GM21515 (cell line): ENCODE data around the gene SARNP.
A peak's percentile ranks its signal among the peaks of the same experiment; 100 is the strongest.
"Not testable (repeated sequence)": the region's sequence is repeated elsewhere in the genome, so short reads cannot be mapped to it uniquely, and the experiment has no call there.

Source experiments
- ATAC-seq: cut with Tn5 transposase; IDR thresholded peaks from one replicate; pipeline ENCODE4 v1.9.1; 2021; ENCODE audit not compliant: unreplicated experiment

SARNP gene, protein sequence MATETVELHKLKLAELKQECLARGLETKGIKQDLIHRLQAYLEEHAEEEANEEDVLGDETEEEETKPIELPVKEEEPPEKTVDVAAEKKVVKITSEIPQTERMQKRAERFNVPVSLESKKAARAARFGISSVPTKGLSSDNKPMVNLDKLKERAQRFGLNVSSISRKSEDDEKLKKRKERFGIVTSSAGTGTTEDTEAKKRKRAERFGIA

DNA sequence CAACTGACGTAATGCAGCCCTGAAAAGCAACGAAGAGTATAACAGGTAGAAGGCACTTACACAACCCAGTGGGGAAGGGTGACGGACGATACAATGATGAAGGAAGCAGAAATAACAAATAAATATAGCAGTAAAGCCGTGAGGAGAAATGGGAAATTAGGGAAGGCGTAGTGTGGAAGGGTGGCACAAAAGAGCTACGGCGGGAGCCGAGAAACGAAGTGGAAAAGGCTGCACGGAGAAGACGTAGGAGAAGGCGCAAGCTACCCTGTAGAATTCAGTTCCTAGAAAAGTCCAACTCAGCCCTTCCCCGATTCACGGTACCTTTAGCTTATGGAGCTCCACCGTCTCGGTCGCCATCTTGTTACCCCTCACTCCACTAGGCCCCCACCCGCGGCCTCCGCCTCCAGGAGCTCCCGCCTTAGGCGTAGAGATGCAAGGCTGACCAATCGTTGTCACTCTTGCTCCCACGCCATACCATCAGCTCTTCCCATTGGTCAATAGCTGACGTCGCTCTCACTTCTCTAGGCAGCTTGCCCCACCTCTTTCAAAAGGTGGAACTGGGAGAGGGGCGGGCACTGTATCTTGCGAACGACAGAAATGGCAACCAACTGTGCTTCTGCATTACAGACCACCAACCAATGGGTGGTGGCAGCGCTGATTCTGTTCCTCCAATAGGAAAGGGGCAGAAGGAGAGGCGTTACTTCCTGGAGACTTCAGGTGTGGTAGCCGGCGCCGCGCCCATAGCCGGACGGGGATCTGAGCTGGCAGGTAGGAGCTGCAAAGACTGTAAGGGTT, at the start of gene SARNP, which contains the start of gene ORMDL2:
SARNP (minus strand) TSS at position 380 of the 795 bp plus-strand sequence; CDS start at position 357, 23 bp downstream.
ORMDL2 (plus strand) TSS at position 697 of the 795 bp plus-strand sequence. CDS start 959 bp downstream, outside the sequence.
- peak; percentile 96 for ATAC-seq

DNA sequence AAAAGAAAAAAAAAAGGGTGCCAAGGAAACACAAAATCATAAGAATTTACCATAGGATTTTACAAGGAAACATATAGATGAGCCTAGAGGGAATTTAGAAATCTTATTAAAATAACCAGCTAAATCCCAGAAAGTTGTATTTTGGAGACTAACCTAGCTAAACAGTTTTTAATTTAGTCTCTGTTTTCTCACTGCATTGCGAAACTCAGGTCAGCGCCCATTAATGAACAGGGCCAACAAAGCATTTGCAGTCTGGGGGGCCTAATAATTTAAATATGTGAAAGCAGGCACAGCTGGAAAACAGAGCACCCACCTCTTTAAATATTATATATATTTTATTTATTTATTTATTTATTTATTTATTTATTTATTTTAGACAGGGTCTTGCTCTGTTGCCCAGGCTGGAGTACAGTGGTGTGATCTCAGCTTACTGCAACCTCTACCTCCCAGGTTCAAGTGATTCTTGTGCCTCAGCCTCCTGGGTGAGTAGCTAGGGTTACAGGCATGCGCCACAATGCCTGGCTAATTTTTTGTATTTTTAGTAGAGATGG, 49.0 kb upstream of the SARNP start:
- ATAC-seq, result not testable (repeated sequence)

DNA sequence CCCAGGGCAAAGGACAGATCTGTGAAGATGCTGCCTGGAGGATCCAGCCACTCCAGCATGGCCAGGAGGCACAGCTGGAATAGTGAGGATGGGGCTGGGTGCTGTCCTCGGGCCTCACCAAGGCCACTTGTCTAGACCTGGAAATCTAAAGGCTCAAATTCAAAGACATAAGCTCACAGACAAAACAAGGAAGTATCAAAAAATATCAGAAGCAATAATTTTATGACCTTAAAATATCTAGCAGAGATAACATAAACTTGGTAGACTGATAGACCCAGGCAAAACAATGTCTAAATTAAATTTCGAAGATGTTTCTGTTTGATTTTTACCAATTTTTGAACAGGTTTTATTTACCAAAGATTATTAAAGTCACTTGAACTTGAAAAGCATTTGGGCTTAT, 47.8 kb upstream of the SARNP start:
- ATAC-seq, result no peak

DNA sequence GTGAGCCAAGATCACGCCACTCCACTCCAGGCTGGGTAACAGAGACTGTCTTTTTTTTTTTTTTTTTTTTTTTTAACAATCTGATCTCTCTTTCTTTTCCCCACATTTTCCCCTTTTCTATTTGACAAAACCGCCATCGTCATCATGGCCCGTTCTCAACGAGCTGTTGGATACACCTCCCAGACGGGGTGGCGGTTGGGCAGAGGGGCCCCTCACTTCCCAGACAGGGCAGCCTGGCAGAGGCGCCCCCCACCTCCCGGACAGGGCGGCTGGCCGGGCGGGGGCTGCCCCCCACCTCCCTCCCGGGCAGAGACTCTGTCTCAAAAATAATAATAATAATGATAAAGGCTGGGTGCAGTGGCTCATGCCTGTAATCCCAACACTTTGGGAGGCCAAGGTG, 45.4 kb upstream of the SARNP start:
- ATAC-seq, result not testable (repeated sequence)

DNA sequence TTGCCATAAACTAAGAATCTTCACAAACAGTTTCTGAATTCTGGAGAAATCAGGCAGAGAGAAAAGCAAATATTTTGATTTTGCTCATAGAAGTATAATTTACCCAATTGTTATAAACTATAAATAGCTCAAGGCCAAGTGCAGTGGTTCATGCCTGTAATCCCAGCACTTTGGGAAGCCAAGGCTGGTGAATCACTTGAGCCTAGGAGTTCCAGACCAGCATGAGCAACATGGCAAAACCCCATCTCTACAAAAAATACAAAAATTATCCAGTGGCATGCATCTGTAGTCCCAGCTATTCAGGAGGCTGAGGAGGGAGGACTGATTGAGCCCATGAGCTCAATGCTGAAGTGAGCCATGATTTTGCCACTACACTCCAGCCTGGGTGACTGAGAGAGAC, 44.8 kb upstream of the SARNP start:
- ATAC-seq, result no peak

DNA sequence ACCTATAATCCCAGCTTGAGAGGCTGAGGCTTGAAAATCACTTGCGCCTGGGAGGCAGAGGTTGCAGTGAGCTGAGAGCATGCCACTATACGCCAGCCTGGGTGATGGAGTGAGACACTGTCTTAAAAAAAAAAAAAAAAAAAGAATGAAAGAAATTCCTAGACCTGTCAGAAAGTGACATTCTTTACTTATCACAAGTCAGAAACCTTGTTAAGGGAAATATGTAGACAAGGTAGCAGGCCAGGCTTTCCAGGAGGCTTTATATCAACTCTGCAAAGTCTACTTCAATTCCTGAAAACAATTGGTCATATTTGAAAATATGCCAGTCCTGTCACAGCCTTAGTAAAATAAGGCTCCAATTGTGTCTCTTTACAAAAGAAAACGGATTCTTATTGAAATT, 44.3 kb upstream of the SARNP start:
- ATAC-seq, result no peak

DNA sequence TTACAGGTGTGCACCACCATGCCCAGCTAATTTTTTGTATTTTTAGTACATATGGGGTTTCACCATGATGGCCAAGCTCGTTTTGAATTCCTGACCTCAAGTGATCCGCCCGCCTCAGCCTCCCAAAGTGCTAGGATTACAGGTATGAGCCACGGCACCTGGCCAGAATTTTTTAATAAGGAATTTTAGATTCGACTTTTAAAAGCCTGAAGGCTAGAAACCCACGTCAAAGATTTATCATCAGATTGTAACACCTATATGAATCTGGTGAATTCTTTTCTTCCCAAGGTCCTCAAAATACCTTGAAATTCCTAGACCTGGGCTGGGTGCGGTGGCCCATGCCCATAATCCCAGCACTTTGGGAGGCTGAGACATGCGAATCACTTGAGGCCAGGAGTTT, 43.9 kb upstream of the SARNP start:
- ATAC-seq, result no peak

DNA sequence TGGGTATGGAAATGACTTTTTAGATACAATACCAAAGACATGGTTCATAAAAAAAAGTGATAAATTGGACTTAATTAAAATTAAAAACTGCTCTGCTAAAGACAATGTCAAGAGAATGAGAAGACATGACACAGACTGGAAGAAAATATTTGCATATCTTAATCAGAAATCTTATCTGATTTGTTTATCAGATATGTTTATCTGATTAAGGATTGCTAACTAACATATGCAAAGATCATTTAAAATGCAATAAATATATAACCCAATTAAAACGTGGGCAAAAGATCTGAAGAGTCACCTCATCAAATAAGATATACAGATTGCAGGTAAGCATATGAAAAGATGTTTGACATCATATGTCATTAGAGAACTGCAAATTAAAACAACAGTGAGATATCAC, 35.2 kb upstream of the SARNP start:
- no peak for ATAC-seq

DNA sequence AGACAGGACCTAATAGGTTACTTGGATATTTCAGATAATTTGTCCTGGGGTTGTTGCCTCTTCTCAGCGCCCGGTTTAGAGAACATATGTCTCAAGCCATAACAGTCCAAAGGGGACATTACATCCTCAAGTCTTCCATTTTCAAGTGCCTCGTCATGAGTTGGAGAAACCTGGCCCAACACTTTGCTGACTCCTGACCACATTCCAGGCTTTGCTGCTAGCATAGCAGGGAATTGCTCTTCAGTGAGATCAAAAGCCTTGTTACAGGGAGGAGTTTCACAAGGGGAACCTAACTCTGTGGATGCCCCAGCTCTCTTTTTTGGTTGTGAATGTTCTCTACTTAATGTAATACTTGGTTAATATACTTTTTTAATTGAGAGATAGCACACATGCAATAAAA, 33.4 kb upstream of the SARNP start:
- ATAC-seq, result no peak

DNA sequence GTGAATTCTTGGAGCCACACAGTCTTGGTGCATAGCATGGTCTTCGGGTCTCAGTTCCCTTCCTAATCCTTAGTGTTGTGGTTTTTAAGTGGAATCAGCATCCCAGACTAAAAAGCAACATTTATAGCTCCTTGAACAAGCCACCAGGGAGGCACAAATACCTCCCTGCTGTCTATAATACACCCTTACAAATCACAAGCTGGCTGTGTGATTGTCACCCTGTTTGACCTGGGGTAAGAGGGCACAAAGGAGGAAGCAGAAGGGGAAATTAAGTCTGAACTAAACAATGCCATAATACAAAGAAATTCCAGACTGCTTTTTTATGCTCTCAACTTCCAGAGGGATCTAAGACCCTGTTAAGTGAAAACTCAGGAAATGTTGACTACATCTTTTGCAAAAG, 32.9 kb upstream of the SARNP start:
- ATAC-seq, result no peak

DNA sequence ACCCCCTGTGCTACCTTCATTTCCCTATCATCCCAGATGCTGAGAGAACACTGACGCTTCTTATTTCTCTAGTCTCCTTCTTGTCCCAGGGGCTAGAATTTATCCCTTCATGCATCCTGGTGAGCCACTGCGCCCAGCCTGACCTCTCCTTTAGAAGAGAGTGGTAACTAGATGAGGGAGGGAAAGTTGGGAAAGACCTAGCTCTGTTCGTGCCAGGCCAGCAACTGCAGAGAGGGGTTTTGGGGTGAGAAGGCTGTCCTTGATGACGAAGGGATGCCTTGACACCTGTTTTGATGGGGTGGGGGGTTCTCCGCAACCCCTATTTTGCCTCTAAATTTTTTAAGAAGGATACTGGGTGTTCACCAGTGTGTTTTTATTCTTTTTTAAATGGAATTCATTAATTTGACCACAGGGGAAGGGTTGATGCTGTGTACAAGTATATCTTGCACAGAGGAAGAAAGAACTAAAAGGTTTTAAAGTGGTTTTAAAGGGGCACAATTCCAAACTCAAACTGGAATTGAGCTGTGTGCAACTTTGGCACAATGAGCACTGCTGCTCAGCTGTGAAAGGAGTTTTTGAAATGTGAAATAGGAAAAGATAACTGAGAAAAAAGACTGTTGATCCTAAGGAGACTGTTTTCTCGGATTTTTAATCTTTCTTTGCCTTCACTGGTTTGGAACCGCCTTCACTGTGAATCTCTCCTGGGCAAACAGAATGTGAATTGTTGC, 32.3 kb upstream of the SARNP start:
- no peak for ATAC-seq

DNA sequence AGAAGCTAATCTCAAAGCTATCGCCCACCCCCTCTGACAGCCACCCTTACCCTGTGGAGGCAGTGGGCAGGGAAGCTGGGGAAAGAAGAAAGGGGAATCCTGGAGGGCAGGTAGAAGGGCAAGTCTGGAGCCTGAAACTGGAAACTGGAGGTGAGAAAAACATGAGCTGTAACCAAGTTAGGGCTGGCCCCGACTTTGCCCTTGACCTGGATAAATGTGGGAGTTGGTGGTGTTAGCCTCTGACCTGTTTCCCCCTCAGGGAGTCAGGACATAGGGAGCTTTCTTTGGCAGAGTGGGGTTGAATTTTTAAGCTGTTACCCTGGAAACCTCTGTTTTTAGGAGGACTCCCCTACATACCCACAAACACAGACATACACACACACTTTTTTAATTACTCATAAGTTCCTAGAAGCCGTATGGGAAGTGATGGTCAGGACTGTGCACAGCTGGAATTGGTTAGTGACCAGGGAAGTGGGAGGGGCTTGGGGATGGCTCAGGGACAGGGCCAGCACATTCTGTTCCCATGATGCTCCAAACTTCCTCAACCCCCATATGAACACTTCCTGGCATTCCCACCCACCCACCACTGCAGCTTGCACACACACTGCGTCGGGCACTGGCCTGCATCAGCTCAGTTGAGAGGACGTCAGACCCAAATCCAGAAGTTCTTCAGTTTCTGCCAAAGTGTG, 30.2 kb upstream of the SARNP start:
- ATAC-seq, result no peak

DNA sequence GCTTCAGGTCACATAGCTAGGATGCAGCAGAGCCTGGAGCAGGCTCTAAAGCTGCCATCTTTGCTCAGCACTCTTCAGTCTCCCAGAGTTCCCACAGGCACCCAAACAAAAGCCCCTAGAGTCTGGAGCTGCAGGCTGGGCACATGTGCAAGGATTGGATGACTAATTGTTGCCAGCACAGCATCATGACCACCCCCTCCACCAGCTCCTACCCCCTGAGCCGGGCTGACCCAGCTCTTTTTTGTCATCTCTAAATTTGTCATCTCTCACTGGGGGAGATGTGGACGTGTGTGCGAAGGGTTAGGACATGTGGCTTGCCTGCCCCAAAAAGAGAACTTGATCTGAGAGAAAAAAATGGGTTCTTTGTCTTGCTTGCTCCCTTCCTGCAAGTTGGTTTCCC, 29.5 kb upstream of the SARNP start:
- ATAC-seq, result no peak

DNA sequence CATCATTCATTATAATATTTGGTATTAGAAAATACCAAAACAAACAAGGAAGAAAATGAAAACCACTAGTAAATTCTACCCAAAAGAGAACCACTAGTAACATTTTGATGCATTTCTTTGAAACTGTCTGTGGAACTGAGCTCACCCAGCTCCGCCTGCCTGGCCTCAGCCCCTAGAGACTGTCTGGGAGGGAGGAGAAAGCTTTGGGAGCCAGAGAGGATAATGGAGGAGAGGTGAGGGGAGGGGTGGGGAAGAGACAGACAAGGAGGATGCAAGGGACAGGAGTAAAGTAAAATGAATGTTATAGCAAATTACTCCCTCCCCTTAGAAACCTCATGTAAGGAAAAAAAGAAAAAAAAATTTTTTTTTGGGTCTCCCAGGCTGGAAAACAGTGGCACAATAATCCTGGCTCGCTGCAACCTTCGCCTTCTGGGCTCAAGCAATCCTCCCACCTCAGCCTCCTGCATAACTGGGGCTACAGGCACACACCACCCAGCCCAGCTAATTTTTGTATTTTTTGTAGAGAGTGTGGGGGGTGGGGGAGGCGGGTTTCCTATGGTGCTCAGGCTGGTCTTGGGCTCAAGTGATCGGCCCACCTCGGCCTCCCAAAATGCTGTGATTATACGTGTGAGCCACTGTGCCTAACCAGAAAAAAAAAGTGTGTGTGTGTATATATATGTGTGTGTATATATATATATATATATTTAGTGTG, 28.4 kb upstream of the SARNP start:
- ATAC-seq, result no peak

DNA sequence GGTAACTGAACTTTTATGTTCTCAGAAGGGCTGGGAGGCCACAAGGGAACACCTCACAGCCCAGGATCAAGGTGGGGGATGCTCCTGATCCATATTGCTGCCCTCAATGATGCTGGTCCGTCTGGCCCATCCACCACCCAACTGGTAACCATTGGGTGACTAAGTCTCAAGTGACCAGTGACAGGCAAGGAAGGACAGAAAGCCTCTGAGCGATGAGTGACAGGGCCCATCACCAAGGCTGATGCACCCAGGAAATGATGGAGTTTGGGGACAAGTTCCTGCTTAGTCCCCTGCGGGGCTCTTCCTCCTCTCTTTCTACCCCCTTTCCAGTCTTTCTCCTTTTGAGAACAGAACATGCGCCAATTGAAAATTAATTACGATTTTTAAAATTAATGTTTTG, 27.8 kb upstream of the SARNP start:
- ATAC-seq, result no peak

DNA sequence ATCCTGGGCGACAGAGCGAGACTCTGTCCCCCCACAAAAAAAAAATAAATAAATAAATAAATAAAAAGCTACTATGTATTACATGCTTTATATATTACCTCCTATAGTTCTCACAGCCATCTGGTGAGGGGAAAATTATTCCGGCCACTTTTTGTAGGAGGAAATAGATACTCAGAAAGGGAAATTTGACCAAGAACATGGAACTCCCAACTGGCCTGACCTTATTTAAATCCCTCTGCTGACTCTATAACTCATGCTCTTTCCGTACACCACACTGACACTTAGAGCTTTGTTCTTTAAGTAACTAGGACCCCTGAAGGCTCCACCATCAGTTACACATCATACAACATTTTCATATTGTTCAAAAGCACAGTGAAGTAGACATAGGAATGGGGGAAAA, 27.4 kb upstream of the SARNP start:
- no peak for ATAC-seq

DNA sequence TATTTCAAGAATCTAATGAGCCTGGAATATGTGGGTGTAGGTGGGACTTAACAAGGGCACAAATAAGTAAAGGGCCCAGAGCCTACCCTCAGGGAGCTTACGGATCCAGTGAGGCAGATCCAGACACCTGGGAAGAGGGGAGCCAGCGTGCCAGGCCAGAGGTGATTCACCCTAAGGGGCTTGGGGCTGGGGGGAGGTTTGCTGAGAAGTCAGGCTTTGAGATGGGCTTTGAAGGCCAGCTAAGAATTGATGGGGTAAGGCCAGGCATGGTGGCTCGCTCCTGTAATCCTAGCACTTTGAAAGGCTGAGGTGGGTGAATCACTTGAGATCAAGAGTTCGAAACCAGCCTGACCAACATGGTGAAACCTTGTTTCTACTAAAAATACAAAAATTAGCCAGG, 25.9 kb upstream of the SARNP start:
- no peak for ATAC-seq

DNA sequence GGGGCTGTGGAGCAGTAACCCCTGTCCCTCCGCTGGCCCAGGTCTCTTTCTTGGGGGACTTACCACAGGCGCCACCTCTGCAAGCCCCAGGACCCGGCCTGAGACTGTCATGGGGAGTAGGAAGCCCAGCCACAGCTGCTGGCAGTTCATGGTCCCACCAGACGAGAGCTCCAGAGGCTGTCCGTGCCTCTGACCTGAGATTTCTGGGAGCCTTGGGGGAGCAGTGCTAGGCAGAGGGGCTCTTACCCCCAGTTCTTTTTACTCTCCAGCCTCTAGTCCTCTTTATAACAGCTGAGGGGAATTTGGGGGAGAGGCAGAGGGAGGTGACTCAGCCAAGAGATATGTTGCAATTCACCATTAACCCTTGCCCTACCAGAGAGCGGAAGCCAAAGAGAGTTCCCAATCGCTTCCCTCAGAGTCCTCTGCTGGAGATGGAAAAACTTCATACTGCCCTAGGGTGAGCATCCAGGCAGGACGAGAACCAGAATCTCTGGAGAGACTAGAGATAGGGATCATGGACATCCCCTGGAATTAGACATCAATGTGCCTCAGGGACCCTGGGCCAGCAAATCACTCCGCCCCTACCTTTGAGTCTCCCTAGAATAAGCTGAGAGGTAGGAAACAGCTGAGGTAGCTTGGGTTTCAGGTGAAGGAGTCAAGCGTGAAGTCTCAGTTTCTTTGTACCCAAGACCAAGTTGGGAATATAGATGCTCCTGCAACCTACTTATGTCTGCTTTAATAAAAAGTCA, 25.3 kb upstream of the SARNP start, which contains the start of gene MMP19:
MMP19 (minus strand) TSS at position 256 of the 749 bp plus-strand sequence; CDS start at position 150, 106 bp downstream.
- no peak for ATAC-seq

DNA sequence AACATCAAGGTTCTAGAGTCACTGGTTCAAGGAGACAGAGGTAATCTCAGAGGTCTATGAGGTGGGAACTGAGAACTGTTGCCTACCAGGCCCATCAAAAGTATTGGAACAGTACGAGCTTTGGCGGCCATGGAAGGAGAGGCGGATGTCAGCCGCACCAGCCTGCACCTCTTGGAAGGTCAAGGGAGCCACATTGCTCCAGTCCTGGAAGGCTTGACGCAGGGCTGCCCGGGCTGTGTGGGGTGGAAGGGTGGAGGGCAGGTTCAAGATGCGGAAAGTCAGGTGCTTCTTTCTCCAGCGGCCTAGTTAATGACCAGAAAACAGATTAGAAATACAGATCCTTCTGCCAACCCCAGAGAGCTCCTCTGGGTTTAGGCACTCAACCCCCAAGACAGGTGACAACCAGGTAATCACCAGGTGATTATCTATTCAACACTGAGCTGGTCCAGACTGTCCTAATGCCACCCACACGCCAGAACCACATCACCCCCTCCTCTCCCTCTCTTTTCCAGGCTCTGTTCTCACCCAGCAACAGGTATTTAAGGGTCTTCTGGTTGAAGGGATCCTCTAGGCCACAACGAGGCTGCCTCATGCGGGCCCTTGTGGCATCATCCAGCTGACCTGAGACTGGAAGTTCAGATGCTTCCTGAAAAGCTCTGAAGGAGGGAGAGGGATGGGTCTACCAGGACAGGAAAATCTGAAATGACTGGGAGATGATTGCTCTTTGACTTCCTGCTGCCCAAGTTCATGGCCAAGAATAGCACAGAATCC, 23.2 kb upstream of the SARNP start:
- ATAC-seq, result no peak
